NT2/D1 (cell line): Measurements from ENCODE around the gene SH3BP5.

Experiments
- SUZ12 ChIP-seq: IDR thresholded peaks from 2 replicates; pipeline ENCODE4 v1.6.1; 2011; ENCODE audit not compliant: insufficient read length, insufficient read depth; ENCODE audit errors: extremely low read depth
- YY1 ChIP-seq: IDR thresholded peaks from 2 replicates; pipeline ENCODE4 v1.6.1; 2011; ENCODE audit not compliant: insufficient read length, insufficient read depth
- ZNF274 ChIP-seq: IDR thresholded peaks from 2 replicates; pipeline ENCODE4 v1.6.1; 2011; ENCODE audit warnings: mild to moderate bottlenecking, low read depth, low read length

- TF ChIP-seq ZNF274 (no peak), YY1 (no peak), SUZ12 (no peak)
These were observed 22.6 kb downstream of the SH3BP5 start for GRCh38 chr3:15309662-15310335.
